Activated T-helper 1 cell treated with Interleukin-2 at 50 U/mL for 16 hours (primary cell): ENCODE results near the gene ARHGEF4.

Source experiments
- DNase-seq: peaks from one replicate; pipeline ENCODE4 v3.0.0-alpha.2; 2020; ENCODE audit warnings: low read depth

ARHGEF4 gene

DNA sequence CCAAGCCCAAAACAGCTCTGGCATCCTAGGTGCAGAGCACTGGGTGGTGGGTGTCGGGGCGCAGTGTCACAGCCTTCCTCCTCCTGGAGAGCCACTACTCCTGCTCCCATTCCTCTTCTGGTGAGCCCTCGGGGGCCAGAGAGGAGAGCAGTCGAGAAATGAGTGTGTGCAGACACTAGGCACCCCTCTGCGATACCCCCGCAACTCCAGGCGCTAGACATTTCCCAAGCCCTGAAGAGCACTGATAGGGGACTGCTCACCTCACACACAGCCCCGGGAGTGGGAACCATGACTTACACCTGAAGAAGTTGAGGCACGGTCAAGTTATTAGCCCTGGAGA is 202.4 kb downstream of the ARHGEF4 start:
- DNase-seq, result no peak

DNA sequence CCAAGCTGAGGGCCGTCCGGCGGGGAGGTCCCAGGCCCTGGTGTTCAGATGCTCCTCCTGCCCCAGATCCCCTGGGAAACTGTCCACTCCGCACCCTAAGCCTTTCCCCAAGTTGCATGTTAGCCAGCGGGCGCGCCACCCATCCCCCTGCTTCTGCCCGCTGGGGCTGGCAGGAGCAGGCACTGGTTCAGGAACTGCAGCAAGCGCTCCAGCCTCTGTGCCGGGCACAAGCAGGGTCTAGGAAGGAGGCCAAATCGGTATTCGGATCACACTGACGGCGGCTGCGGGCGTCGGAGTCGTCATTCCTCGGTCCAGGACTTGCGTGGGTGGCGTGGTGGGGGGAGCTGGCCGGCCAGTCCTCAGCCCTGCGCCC is 202.8 kb downstream of the ARHGEF4 start:
- no peak for DNase-seq

DNA sequence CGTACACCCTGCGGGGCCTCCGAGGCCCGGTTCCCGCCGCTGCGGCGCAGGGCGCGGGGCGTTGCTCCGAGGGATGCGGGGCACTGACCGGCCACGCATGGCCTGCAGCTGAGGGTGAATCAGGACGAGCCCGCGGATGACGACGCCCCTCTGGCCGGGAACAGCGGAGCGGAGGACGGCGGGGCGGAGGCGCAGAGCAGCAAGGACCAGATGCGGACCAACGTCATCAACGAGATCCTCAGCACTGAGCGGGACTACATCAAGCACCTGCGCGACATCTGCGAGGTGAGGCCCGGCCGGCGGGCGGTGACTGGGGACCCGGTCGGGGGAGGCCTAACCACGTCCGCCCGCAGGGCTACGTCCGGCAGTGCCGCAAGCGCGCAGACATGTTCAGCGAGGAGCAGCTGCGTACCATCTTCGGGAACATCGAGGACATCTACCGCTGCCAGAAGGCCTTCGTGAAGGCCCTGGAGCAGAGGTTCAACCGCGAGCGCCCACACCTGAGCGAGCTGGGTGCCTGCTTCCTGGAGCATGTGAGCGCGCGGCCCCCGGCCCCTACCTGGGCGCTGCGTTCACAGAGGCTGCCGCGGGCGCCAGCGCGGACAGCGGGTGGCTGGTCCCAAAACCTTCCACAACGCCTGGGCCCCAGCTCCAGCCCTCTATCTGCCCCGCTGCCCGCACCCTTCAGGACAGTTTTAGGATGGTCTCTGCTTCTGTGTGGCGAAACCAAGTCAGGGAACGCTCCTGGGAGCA is 203.4 kb downstream of the ARHGEF4 start:
- DNase-seq, result no peak

GRCh38 chr2:131040661-131041401 is 204.1 kb downstream of the ARHGEF4 start:
- no peak for DNase-seq

- DNase-seq, result no peak
Observed at GRCh38 chr2:131041402-131042147, 204.9 kb downstream of the ARHGEF4 start.

- DNase-seq, result no peak
Observed at GRCh38 chr2:131042148-131042775, 205.5 kb downstream of the ARHGEF4 start.

GRCh38 chr2:131043199-131044074 is 206.7 kb downstream of the ARHGEF4 start:
- no peak for DNase-seq

GRCh38 chr2:131044075-131044756 is 207.5 kb downstream of the ARHGEF4 start:
- DNase-seq, result no peak

DNA sequence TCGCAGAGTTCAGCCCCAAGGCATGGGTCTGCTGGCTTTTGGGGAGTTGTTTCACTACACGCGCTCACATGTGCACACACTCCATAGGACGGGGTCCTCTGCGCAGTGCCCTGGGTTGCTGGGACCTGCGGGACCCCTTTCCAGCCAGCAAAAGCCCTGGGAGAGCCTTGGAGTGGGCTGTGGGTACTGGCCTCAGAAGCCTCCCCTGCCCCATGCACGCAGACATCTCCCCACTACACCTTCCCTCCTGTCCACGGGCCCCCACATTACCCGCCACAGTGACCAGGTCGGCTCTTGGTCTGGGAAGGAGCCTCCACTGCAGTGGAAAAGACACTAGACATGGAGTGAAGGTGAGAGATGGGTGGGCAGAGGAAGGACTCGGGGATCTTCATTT is 208.0 kb downstream of the ARHGEF4 start:
- no peak for DNase-seq

- no peak for DNase-seq
Observed at GRCh38 chr2:131045286-131046027, 208.7 kb downstream of the ARHGEF4 start.

- no peak for DNase-seq
Observed at GRCh38 chr2:131046028-131046917, 209.6 kb downstream of the ARHGEF4 start.

DNA sequence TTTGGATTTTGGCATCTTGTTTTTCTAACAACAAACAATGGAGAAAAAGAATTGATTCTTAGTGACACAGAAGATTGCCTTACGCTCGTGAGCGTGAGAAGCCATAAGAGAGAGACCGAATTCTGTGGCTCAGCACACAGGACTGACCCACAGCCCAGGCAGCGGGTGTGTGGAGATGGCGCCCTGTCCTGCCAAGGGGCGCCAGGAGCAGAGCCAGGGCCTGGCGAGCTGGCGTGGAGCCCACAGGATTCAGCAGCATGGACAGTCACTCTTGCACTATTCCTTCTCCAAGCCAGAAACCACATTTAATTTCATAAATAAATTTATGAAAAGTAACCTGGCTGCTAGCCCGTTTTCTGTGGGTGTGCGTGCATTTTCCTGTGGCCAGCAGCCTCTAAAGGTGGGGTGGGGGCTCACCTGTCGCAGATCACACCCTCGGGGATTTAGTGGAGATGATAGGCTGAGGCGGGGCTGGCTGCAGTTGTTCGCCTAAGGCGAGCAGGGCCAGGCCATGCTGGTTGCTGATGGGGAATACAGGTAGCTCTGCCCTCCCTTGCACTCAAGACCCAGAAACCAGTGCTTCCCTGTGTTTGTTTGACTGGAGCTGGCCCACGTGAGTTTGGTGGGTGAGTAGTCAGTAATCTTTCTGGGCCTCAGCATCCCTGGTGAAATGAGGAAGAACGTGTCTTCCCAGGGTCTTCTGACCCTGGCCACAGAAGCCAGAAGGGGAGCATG is 210.4 kb downstream of the ARHGEF4 start:
- no peak for DNase-seq

GRCh38 chr2:131047920-131048560 is 211.3 kb downstream of the ARHGEF4 start:
- DNase-seq, result no peak

- DNase-seq, result no peak
Observed at GRCh38 chr2:131048641-131049040, 211.9 kb downstream of the ARHGEF4 start.

- DNase-seq, result no peak
Observed at GRCh38 chr2:131049150-131049718, 212.5 kb downstream of the ARHGEF4 start.

GRCh38 chr2:131050896-131051295 is 214.2 kb downstream of the ARHGEF4 start:
- DNase-seq, result no peak

GRCh38 chr2:131052741-131053263 is 216.1 kb downstream of the ARHGEF4 start:
- no peak for DNase-seq
